GM18502 (cell line): Measurements from ENCODE around the gene TBC1D32.
"Not testable (repeated sequence)": the region's sequence is repeated elsewhere in the genome, so short reads cannot be mapped to it uniquely, and the experiment has no call there.

ENCODE experiments used
- ATAC-seq: cut with Tn5 transposase; IDR thresholded peaks from one replicate; pipeline ENCODE4 v1.9.1; 2021; ENCODE audit warnings: mild to moderate bottlenecking; ENCODE audit not compliant: unreplicated experiment, poor library complexity

TBC1D32 gene, protein sequence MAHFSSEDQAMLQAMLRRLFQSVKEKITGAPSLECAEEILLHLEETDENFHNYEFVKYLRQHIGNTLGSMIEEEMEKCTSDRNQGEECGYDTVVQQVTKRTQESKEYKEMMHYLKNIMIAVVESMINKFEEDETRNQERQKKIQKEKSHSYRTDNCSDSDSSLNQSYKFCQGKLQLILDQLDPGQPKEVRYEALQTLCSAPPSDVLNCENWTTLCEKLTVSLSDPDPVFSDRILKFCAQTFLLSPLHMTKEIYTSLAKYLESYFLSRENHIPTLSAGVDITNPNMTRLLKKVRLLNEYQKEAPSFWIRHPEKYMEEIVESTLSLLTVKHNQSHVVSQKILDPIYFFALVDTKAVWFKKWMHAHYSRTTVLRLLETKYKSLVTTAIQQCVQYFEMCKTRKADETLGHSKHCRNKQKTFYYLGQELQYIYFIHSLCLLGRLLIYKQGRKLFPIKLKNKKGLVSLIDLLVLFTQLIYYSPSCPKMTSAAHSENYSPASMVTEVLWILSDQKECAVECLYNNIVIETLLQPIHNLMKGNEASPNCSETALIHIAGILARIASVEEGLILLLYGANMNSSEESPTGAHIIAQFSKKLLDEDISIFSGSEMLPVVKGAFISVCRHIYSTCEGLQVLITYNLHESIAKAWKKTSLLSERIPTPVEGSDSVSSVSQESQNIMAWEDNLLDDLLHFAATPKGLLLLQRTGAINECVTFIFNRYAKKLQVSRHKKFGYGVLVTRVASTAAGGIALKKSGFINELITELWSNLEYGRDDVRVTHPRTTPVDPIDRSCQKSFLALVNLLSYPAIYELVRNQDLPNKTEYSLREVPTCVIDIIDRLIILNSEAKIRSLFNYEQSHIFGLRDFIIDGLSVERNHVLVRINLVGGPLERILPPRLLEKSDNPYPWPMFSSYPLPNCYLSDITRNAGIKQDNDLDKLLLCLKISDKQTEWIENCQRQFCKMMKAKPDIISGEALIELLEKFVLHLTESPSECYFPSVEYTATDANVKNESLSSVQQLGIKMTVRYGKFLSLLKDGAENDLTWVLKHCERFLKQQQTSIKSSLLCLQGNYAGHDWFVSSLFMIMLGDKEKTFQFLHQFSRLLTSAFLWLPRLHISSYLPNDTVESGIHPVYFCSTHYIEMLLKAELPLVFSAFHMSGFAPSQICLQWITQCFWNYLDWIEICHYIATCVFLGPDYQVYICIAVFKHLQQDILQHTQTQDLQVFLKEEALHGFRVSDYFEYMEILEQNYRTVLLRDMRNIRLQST

DNA sequence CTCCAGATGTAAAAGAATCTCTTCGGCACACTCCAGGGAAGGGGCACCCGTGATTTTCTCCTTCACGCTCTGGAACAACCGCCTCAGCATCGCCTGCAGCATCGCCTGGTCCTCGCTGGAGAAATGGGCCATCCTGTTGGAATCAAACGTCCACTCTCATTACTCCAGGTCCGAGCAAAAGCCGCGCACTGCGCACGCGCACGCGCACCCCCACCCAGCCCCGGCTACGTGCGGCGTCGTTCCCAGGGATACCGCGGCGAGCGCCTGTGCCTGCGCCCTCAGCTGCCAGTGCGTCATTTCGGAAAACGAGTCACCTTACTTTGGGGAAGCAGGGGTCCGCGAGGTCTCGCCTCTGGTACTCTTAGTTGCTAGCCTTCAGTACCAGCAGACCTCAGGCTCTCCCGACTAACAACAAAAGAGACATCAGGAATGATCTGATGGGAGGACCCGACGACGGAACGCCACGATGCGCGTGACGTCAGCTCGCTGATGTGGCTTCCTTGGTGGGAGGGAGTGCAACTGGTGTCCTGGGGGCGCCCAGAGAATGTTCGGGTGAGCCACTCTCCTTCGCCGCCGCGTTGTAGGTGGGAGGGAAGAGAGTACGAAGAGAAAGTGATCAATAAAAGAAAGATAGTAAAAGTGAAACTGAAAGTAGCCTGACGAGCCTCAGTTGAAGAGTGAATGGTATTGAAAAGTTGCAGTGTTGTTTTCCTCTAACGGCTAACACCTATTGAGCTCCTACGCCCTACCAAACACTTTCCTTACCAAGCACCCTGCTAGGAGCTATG lies at the start of gene TBC1D32:
TSS of gene TBC1D32 (minus strand) at position 182 of the 788 bp plus-strand sequence. CDS start at position 132, 50 bp downstream.
- peak; percentile 92 for ATAC-seq

DNA sequence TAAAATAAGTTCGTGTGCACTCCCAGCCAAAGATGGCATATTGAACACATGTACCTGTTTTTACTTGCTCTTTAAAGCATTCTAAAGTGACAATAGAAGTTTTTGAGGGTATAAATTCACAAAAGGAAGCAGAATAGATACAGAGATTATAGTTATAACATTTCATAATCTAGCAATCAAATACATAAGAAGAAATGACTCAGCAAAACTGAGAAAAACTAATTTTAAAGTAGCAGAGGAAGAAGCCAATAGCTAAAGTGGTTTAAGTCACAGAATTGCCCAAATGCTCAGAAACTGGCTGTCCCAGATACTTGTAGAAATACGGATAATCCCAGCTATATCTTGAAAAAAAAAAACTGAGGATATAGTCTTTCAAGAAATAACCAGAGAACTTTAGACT lies 49.2 kb upstream of the TBC1D32 start:
- ATAC-seq, result no peak

DNA sequence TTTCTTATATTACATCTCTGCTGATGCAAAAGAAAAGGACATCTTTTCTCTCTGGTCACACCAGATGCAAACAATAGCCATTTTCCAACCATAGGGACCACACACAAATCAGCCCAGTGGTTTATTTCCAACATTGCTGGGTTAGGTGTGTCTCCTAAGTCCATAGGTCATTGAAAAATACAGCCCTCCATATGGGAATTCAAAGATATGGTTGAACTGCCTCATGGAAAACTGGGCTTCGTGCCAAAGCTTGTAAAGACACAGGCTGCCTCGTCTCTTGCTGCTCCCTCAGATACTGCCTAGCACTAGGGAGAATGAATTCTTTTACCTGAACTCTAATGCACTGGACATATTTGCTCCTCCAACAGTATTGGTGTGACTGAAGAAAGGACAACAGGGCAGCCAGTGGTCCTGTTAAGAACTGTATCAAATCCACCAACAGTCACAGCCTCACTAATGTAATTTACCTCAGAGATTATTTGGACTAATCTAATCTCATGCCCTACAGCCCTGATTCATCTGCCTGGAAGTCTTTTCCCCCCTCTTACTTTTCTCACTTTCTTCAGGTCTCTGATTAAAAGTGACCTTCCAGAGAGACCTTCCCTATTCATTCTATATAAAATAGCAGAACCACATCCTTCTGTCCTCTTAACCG lies 48.3 kb upstream of the TBC1D32 start:
- ATAC-seq, result no peak

DNA sequence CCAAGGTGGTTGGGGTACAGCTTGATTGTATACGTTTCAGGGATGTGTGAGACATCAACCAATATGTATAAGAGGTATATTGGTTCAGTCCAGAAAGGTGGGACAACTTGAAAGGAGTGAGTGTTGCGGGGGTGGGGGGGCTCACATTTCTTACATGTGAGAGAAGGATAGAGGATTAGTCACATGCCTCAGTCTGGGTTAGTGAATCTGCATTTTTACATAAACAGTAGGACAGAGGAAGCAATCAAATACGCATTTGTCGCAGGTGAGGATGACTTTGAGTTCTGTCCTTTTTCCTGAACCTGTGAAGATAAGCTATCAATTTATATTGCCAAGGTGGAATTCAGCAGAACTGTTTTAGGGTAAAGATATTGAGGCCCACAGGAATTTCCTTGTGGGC lies 42.1 kb upstream of the TBC1D32 start:
- ATAC-seq, result no peak

DNA sequence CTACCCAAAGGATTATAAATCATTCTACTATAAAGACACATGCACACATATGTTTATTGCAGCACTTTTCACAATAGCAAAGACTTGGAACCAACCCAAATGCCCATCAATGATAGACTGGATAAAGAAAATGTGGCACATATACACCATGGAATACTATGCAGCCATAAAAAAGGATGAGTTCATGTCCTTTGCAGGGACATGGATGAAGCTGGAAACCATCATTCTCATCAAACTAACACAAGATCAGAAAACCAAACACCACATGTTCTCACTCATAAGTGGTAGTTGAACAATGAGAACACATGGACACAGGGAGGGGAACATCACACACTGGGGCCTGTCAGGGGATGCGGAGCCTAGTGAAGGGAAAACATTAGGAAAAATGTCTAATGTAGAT lies 39.9 kb upstream of the TBC1D32 start:
- ATAC-seq, result not testable (repeated sequence)

DNA sequence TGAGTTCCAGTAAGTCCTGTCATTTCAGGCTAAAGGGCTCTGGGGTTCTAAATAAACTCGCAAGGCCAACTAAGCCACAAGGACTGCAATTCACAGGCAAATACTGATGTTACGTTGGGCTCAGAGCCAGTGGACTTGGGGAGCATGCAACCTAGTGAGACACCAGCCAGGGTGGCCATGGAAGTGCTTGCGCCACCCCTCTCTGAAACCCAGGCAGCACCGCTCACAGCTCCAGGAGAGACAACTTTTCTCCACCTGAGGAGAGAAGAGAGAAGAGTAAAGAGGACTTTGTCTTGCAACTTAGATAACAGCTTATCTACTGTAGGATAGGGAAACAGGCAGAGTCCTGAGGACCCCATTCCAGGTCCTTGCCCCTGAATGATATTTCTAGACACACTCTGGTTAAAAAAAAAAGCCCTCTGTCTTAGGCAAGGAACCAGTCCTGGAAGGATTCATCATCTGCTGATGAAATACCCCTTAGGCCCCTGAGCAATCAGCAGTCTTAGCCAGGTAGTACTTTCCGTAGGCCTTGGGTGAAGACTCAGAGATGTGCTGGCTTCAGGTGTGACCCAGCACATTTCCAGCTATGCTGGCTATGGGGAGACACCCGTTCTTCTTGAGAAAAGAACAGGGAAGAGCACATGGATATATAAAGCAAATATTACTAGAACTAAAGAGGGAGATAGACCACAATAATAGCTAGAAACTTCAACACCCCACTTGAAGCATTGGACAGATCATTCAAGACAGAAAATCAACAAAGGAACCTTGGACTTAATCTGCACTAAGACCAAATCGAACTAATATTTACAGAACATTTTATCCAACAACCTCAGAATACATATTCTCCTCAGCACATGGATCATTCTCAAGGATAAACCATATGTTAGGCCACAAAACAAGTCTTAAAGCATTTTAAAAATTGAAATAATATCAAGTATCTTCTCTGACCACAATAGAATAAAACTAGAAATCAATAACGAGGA lies 31.5 kb upstream of the TBC1D32 start:
- no peak for ATAC-seq

DNA sequence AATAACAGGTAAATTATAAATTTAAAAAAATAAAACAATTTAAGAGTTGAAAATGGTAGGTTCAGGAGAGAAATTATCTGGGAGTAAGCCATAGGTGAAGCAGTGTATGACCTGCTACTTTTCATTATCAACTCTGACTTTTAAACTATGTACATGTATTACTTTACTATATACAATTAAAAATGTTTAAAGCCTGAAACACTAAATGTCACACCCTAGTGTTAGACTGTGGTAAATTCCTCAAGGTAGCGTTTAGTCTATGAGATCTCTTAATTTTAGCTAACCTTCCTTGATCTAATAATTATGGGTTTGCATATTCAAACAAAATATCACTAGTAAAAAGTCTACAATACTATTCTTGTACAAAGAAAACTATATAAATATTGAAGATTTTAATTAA lies 22.3 kb upstream of the TBC1D32 start:
- no peak for ATAC-seq

DNA sequence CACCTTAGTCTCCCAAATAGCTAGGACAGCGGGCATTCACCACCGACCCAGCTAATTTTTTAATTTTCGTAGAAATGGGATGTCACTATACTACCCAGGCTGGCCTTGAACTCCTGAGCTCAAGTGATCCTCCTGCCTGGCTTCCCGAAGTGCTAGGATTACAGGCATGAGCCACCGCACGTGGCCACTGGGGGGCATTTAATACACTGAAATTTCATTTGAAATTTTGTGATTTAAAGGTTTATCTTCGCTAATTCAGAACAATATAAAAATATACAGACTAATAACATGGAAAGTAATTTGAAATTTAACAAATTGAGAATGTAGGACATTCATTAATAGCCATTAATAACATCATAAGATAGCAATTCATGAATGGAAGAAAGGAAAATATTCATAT lies 20.5 kb upstream of the TBC1D32 start:
- ATAC-seq, result no peak

DNA sequence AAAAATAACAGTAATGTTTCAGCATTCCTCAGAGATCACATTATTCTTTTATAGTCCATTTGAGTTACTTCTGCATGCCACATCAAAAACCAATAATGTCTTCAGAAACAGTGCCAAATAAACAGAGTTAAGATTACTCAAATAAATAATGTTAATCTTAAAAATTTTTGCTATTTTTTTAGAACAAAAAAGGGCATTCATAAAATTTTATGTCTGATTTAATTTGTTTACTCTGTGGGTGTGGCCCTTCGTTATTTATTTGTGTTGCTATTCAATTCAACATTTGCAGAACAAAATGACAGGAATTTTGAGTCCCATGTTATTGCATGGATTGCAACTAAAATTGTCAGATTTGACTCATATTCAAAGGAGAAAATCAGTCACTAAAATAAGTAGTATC lies 18.7 kb upstream of the TBC1D32 start:
- no peak for ATAC-seq

DNA sequence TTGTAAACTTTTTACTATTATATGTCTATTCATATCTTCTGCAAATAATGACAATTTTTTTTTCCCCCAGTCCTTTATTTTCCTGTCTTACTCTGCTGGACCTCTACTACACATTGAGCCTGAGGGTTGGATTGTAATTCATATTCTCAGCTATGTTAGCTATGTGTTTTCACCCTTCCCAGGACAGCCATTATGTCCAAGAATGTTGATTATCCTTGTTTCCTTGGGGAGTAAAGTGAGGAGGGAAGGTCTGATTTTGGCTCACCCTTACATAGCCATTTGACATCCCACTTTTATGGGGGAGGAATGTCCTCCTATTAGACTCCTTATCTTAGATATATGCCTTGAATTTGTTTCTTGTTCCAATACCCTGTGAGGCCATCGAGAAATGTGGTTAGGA lies 17.6 kb upstream of the TBC1D32 start:
- no peak for ATAC-seq

DNA sequence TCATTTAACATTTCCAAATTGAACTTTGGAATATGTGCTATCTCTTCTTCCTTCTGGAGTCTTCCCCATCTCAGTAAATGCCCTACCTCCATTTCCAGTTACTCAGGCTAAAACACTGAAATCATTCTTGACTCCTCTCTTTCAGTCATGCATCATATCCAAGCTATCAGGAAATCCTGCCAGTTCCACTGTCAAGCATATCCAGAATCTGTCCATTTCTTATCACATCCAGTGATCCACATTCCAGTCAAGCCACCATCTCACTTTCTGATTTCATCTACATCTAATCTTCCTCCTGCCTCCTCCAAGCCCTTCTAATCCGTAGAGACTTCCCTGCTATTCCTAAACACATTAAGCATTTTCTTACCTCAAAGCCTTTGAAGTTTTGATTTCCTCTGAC lies 15.3 kb upstream of the TBC1D32 start:
- no peak for ATAC-seq

DNA sequence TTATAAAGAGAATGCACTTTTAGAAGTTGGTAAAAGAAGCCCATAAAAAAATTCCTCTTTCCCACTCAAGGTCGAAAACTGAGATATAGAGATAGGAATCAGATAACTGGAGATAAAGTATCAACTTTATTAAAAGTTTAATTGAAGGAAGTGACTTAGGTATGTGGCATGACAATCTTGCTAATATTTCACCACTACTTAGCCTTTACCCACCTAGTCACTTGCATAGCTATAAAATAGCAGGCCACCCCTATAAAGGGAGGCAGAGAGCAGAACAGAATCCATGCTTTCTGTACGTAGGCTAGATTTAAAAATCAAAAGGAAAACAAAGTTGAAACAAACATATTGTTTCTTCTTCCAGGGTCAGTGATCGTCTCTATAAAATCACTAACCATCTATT lies 13.2 kb upstream of the TBC1D32 start:
- ATAC-seq, result no peak

DNA sequence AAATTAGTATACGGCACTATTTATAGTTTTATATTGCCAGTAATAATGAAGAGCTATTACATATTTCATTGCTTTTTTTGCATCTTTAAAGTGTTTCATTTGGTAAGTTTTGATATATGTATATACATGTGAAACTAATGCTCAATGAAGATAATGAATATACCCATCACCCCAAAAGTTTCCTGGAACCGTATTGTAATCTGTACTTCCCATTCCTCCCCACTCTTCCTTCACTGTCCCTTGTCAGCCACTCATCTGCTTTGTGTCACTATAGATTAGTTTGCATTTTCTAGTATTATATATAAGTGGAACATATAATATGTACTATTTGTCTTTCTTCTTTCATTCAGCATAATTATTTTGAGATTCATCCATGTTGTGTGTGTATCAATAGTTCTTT lies 10.3 kb upstream of the TBC1D32 start:
- no peak for ATAC-seq

DNA sequence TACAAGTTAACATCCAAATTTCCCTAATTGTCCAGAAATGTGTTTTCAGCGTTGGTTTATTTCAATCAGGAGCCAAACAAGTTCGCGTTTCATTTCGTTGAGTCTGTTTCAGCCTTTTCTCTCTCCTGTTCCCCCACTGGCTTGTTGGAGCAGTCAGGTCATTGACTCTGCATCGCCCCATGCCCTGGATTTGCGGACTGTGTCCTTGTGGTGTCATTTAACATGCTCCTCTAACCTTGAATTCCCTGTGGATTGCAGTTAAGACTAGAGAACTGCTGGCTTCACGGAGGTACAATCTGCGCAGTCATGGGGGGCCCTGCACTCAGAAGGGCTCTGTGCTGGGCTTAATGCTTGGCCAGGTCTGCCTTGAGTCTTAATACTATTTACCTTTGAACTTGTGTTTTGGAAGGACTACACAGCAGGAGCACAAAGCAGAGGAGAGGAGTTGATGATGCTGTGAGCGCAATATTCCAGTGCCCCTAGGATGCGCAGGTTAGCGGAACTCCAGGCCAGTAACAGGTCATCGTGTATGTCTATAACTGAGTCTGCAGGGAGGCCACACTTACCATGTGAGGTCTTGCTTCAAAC lies 5.5 kb upstream of the TBC1D32 start:
- no peak for ATAC-seq

DNA sequence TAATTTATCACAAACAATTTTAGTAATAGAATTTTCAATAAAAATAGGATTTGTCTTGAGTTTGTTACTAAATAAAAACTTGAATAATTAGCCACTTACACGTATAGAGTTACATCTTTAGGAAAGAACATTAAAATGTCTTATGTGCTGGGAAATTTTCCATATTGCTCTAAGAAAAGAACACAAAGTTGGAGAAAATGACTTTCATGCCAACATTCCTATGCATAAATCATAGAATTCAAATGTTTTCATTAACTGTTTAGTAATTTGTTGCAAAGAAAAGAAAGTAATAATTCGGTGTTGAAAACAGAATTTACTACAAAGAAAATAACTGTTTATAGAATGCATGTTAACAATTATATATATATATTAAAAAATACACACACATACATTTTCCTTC lies 4.7 kb upstream of the TBC1D32 start:
- ATAC-seq, result no peak

DNA sequence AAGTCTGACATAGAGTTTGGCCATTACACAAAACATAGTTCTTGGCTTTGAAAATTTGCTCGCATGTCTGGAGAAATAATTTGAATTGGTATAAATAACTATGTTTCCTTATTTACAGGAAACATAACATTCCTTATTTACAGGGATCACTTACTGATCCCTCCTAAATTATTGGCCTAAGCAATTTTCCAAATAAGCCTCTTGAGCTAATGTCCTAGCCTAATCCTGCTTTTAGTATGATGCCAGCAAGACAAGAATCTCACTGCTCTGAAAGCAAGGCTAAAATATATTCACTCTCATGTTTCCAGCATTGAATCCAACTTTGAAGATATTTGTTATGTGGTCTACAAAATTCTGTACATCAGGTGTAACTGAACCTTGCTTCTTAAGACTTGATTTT lies 4.1 kb upstream of the TBC1D32 start:
- no peak for ATAC-seq

DNA sequence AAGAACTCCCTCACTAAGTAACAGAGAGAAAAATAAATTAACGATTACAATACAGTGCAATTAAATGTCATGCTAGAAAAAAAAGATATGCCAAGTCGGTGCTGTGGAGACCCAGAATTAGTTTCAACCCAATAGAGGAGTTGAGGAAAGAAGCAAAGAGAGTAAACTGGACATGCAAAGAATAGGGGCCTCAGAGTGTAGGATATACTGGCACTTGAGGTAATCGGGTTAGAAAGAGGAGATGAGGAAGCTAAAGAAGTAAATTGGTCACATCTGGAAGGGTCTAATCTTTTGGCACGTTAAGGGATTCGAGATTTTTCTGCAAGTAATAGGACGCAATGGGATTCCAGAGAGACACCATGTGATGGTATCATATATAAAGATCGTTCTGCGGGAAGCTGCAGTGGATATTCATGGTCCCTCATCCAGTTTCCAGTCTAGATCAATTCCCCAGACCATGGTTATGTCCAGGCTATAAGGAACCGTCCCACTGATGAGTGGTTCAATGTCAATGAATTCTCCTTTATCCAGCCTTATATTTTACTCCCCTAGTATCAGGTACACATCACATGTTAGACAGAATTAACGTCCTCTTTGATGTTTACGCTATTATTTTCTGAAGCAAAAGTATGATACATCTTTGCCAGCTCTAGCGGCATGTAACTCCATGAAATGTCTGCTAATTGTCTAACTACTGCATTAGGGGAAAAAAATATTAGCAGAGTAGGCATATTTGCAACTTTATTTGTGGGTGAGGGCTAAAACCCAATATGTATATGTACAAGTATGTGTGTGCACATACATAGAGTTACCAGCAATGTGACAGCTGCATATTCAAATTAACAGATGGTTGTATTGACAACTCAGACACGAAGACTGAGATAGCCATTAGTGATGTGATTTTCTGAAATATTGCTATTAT lies 1.1 kb upstream of the TBC1D32 start:
- ATAC-seq, result no peak
